T-helper 2 cell (primary cell): ENCODE results near the gene TM4SF20.

Experiments
- DNase-seq, 5 experiments: peaks; one replicate each; pipeline versions ENCODE4 v3.0.0 to v3.0.0-alpha.2; 2012 to 2022

TM4SF20 gene

GRCh38 chr2:227320305-227321094 is 58.6 kb downstream of the TM4SF20 start:
- DNase-seq, result peak in 1 of 5 experiments; percentile 27

GRCh38 chr2:227317834-227318233 is 61.3 kb downstream of the TM4SF20 start:
- no peak for DNase-seq

- DNase-seq, result no peak
These were observed 65.8 kb downstream of the TM4SF20 start for GRCh38 chr2:227313310-227313709.

- DNase-seq, result no peak
These were observed 66.5 kb downstream of the TM4SF20 start for GRCh38 chr2:227312579-227312978.
